ENCODE results near the gene LONP1. TPM values are rescaled to one million over a fixed set of nuclear protein-coding genes. Genes with fewer than 3 reads are reported as not detected.
"Not testable (repeated sequence)": the region's sequence is repeated elsewhere in the genome, so short reads cannot be mapped to it uniquely, and the experiment has no call there.

The LONP1 gene
- total RNA-seq, 1 experiment from 2014 or later: 180 TPM

GRCh38 chr19:5749505-5749904 lies 29.6 kb upstream of the LONP1 start:
- BruUV-seq (replicated peaks): no TSS peak
- H2AFZ ChIP-seq (ENCODE audit: low read depth, low read length, poor library complexity, severe bottlenecking): no peak overlapping the region
- CTCF ChIA-PET: no interaction called here
- no peaks in the 10 kb centered on the region for H4K20me1 ChIP-seq (ENCODE audit: insufficient read depth)
- RAD21 ChIA-PET (ENCODE audit: low non-redundant PET in 1 of 2, low total read pairs in 2 of 2, uncharacterized antibody in 2 of 2, unreplicated experiment in 2 of 2): no interaction called here
- no peak overlapping the region for H3K4me3 ChIP-seq (replicated peaks in 1 of 2; ENCODE audit: low read depth in 1 of 2, low read length in 2 of 2)
- H3K9me2 ChIP-seq (ENCODE audit: insufficient read depth): no peaks in the 10 kb centered on the region
- no peak overlapping the region for H3K9ac ChIP-seq (ENCODE audit: low read length)
- no peak overlapping the region for H3K27ac ChIP-seq (ENCODE audit: low read depth, low read length)
- H3K79me2 ChIP-seq (ENCODE audit: insufficient read depth, low read length): no peaks in the 10 kb centered on the region
- H3K4me2 ChIP-seq (ENCODE audit: low read length): no peak overlapping the region
- ATAC-seq: no peak
- no peak for DNase-seq (ENCODE audit: low read depth, low spot score)
- H3K36me3 ChIP-seq (ENCODE audit: control insufficient read depth in 1 of 2, insufficient read depth in 2 of 2, low read length in 2 of 2): no peaks in the 10 kb centered on the region
- no peaks in the 10 kb centered on the region for H3K27me3 ChIP-seq (ENCODE audit: insufficient read depth, low read length)
- POLR2A ChIA-PET: no interaction called here
- TF ChIP-seq EGR1 (IDR thresholded peaks at IDR 0.05; ENCODE audit: low read depth): no peak
- no peak for TF ChIP-seq EZH2phosphoT487 (IDR thresholded peaks at IDR 0.05; ENCODE audit: borderline replicate concordance)
- TF ChIP-seq ATF3 (IDR thresholded peaks at IDR 0.05): no peak
- no peak for TF ChIP-seq ZBTB33 (IDR thresholded peaks at IDR 0.05; ENCODE audit: extremely low read depth, insufficient replicate concordance, low read length)
- TF ChIP-seq POLR2A (IDR thresholded peaks at IDR 0.05; ENCODE audit: borderline replicate concordance, extremely low read depth, insufficient read depth, insufficient read length): no peak
- no peak for TF ChIP-seq EZH2 (IDR thresholded peaks at IDR 0.05)
- no peak for TF ChIP-seq YY1 (IDR thresholded peaks at IDR 0.05; ENCODE audit: extremely low read depth, insufficient replicate concordance, low read depth, low read length)
- no peak for TF ChIP-seq CEBPB (IDR thresholded peaks at IDR 0.05; ENCODE audit: low read depth)
- TF ChIP-seq TCF7L2 (IDR thresholded peaks at IDR 0.05; ENCODE audit: borderline replicate concordance, extremely low read depth, insufficient read depth, insufficient read length): no peak
- no peak for TF ChIP-seq RAD21 (IDR thresholded peaks at IDR 0.05; ENCODE audit: low read depth)
- no peak for TF ChIP-seq SP1 (IDR thresholded peaks at IDR 0.05; ENCODE audit: low read depth)
- no peak for TF ChIP-seq POLR2AphosphoS5 (IDR thresholded peaks at IDR 0.05; ENCODE audit: low read depth, low read length)
- no peak for TF ChIP-seq SRF (IDR thresholded peaks at IDR 0.05; ENCODE audit: low read depth)
- no peak for TF ChIP-seq ELF1 (IDR thresholded peaks at IDR 0.05; ENCODE audit: borderline replicate concordance, low read depth)
- TF ChIP-seq ZNF274 (IDR thresholded peaks at IDR 0.05; ENCODE audit: low read depth, low read length): no peak
- no peak for TF ChIP-seq MAX (IDR thresholded peaks at IDR 0.05)
- no peak for TF ChIP-seq ZFX (IDR thresholded peaks at IDR 0.05)
- no peak for TF ChIP-seq FOSL1 (IDR thresholded peaks at IDR 0.05; ENCODE audit: low read depth)
- H3K4me1 ChIP-seq (ENCODE audit: control insufficient read depth in 1 of 2, insufficient read depth in 2 of 2, low read length in 2 of 2): no peaks in the 10 kb centered on the region
- intact Hi-C loops (cut with micrococcal nuclease): no loop called here
- H3K9me3 ChIP-seq (ENCODE audit: control insufficient read depth in 1 of 2, insufficient read depth in 1 of 2, low read depth in 1 of 2, low read length in 2 of 2): no peaks in the 10 kb centered on the region

GRCh38 chr19:5748920-5749319 lies 29.0 kb upstream of the LONP1 start:
- H3K27me3 ChIP-seq (ENCODE audit: insufficient read depth, low read length); H4K20me1 ChIP-seq (ENCODE audit: insufficient read depth); H2AFZ ChIP-seq (ENCODE audit: low read depth, low read length, poor library complexity, severe bottlenecking); RAD21 ChIA-PET (ENCODE audit: low non-redundant PET in 1 of 2, low total read pairs in 2 of 2, uncharacterized antibody in 2 of 2, unreplicated experiment in 2 of 2); H3K4me2 ChIP-seq (ENCODE audit: low read length); H3K4me3 ChIP-seq (replicated peaks in 1 of 2; ENCODE audit: low read depth in 1 of 2, low read length in 2 of 2); H3K4me1 ChIP-seq (ENCODE audit: control insufficient read depth in 1 of 2, insufficient read depth in 2 of 2, low read length in 2 of 2); H3K9me2 ChIP-seq (ENCODE audit: insufficient read depth); H3K9me3 ChIP-seq (ENCODE audit: control insufficient read depth in 1 of 2, insufficient read depth in 1 of 2, low read depth in 1 of 2, low read length in 2 of 2); BruUV-seq (replicated peaks); ATAC-seq; H3K9ac ChIP-seq (ENCODE audit: low read length); H3K79me2 ChIP-seq (ENCODE audit: insufficient read depth, low read length); POLR2A ChIA-PET; DNase-seq (ENCODE audit: low read depth, low spot score); H3K27ac ChIP-seq (ENCODE audit: low read depth, low read length); H3K36me3 ChIP-seq (ENCODE audit: control insufficient read depth in 1 of 2, insufficient read depth in 2 of 2, low read length in 2 of 2); intact Hi-C loops (cut with micrococcal nuclease): not testable (repeated sequence)
- CTCF ChIA-PET: interaction anchor here (0.7 to 0.9 kb wide), 2 partner anchors 29 to 55 kb away, joined by 3 to 7 read pairs; partner anchors contain the start of genes CATSPERD and LONP1
